NCI-H2107 (cell line): Measurements from ENCODE around the gene EIF2B2.
"Not testable (repeated sequence)": the region's sequence is repeated elsewhere in the genome, so short reads cannot be mapped to it uniquely, and the experiment has no call there.

Experiments
- DNase-seq: peaks from one replicate; lab custom pipeline; 2025; lab: John Stamatoyannopoulos, UW

The EIF2B2 gene

DNA sequence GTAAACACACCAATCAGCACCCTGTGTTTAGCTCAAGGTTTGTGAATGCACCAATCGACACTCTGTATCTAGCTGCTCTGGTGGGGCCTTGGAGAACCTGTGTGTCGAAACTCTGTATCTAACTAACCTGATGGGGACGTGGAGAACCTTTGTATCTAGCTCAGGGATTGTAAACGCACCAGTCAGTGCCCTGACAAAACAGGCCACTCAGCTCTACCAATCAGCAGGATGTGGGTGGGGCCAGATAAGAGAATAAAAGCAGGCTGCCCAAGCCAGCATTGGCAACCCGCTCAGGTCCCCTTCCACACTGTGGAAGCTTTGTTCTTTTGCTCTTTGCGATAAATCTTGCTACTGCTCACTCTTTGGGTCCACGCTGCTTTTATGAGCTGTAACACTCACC is 6.9 kb upstream of the EIF2B2 start:
- not testable (repeated sequence) for DNase-seq

DNA sequence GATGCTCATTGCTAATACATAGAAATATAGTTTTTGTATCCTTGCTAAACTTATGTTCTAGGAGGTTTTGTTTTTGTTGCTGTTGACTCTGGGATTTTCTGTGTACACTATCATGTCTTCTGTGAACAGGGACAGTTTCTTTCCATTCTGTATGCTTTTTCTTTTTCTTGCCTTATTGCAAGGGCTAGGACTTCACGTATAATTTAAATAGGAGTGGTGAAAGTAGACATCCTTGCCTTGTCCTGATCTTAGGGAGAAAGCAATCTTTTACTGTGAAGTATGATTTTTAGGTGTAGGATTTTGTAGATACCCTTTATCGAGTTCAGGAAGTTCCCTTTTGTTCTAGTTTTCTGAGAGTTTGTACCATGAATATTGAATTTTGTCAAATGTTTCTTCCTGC is 1.5 kb upstream of the EIF2B2 start:
- no peak for DNase-seq

DNA sequence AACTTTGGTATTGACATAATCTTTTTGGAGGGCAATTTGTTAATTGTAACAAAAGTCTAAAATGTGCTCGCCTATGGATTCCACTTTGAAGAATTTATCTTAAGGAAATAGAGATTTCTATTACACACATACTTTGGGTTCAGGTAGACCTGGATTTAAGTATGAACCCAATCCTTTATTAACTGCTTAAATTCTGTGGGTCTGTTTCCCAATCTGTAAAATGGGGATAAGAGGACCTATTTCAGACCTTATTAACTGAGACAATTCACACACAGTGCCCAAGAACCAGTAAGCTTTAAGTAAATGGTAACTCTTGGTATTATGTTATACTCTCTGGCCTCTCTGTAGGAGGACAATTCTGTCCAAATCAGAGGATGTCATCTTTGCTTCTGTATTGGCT is 822 bp upstream of the EIF2B2 start:
- no peak for DNase-seq

DNA sequence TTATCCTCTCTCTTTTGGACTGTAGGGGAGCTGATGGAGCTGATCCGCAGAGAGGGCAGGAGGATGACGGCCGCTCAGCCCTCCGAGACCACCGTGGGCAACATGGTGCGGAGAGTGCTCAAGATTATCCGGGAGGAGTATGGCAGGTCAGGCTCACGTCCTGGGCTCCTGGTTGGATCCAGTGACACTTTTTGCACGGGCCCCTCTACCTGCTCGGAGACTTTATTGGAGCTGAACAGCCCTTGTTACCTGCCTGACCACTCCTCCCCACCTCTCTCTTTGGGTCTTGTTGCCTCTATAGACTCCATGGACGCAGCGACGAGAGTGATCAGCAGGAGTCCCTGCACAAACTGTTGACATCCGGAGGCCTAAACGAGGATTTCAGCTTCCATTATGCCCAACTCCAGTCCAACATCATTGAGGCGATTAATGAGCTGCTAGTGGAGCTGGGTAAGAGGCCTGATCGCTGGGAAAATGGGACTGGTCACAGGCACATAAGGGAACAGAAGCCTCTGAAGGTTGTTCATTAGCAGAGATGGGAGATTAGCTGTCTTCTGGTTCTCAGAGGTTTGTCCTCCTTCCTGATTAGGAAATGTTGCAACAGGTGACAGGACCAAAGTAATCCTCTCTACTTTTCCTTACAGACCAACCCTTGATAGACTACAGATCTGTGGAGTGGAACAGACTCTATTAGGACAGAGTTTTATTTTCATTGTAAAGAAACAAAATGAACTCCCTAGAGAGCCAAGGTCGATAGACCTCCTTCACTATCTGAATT is 718 bp downstream of the EIF2B2 start:
- DNase-seq: no peak

DNA sequence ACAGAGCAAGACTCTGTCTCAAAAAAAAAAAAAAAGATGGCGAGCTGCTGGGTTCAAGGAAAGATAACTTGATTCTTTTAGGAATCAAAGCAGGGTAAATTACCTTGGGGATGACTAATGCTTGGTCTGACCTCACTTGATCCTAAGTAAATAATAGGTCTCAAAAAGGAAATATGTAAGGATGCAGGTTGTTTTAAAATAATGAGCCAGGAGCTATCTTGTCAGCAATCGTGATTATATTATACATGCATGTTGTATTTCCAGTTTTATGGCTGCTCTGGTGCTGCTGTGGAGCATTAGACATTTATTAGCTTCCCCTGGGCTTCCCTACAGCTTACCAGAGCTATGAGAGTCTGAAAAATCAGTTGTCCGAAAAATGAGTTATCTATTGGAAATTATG is 2.6 kb downstream of the EIF2B2 start:
- no peak for DNase-seq

DNA sequence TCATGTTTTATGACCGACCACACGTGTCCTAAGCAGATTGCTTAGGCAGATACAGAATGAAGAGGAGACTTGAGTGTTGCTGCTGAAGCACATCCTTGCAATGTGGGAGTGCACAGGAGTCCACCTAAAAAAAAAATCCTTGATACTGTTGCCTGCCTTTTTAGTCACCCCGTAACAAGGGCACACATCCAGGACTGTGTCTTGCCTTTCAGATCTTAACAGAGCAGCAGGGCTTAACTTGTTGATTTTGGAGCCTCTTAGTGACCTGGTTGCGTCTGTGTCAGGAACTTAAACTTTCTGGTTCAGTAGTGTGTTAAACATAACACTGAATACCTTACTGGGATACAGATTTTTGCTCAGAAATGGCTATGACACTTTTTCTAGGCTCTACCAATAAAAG is 6.5 kb downstream of the EIF2B2 start:
- DNase-seq: no peak

DNA sequence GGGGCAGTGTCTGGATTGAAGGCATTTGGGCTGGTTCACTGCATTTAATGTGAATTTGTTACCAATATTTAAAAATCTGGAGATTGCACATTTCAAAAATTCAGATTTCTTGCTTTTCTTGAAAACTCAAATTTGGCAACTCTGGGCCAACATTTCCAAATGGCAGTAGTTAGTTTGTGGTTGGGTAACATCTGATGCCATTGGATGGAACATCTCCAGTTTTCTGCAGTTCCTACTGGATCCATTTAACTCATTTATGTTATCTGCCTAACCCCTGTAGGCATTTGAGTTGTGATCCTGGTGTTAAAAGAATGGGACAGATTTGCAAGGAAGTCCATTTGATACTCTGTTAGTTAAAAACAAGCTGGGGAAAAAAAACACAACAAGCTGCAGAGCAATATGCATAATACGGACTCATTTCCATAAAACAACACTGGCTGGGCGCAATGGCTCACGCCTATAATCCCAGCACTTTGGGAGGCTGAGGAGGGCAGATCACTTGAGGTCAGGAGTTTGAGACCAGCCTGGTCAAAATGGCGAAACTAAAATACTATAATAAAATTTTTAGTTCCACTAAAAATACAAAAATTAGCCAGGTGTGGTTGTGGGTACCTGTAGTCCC is 7.9 kb downstream of the EIF2B2 start:
- DNase-seq: no peak

DNA sequence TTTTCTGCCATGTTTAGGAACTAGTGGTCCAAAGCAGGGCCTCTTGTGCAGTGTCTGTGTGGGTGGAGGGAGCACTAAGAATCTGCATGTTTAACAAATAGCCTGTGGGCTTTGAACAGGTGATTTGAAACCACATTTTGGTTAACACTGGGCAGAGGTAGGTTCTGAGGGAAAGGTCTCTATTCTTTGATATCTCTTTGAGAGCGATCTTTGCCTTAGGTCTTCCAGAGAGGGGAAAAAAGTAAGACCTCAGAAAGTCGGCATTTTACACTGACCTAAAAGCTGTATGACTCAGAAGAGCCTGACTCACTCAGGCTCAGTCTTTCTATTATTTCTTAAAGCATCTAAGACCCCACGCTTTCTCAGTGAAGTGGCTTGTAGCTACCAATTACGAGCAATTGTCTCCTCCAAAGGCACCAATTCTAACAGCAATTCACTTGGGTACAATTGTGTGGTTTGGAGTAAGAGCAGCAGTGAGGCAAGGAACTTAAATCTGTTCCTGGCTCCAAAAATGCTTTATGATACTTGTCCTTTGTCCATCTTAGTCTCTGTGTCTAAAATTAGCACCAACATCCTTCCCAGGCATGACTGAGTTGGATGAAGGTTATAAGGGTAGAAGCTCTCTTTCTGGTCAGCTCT is 8.8 kb downstream of the EIF2B2 start:
- DNase-seq: no peak

DNA sequence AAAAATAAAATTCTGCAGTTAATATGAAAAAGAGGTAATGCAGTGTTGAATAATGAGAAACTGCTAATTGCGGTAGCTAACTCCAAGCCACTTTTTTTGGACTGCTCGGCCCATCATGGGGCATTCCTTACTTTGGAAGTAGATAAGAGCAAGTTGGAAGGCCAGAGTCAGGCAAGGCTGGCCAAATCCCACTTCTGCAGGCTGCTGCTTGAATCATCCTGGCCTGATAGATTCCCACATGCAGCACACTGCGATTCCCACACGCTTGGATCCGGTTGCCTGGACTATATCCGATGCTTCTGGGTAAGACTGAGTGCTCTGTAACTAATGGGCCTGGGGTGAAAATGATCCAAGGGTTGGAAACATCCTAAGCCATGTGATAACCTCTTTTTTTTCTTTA is 10.6 kb downstream of the EIF2B2 start:
- no peak for DNase-seq

DNA sequence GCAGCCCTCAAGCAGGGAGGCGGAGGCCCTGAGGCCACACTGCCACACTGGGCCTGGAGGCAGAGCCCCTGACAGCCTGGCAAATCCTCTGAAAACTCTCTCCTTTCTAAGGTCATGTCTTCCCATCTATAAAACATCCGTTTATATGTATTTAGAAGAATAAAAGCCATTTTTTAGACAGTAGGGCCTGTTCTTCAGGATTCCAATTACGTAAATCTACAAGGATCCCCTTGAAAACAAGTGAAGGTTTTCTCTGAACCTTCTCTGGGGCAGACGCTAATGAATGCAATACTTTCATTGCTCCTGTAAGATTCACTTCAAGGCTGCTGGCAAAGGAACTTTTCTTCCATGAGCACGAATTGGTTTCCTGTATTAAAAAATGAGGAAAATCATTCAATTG is 12.8 kb downstream of the EIF2B2 start:
- no peak for DNase-seq

DNA sequence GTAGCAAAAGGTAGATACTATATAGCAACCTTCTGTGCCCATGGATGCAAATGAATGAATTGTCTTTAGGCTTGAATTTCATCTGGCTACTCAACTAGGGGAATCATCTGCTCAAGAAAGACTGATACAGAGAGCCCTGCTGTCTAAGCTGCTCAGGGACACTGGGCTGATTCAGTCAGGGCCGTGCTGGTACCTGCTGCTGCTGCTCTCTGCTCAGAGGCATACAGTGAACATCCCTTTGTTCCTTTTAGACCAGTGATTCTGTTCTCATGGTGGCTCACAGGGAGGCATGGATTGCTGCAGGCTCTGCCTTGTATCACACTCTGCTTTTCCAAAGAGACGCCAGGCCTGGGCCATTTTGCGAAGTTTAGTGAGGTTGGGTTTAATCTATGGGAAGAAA is 14.1 kb downstream of the EIF2B2 start:
- DNase-seq: no peak

DNA sequence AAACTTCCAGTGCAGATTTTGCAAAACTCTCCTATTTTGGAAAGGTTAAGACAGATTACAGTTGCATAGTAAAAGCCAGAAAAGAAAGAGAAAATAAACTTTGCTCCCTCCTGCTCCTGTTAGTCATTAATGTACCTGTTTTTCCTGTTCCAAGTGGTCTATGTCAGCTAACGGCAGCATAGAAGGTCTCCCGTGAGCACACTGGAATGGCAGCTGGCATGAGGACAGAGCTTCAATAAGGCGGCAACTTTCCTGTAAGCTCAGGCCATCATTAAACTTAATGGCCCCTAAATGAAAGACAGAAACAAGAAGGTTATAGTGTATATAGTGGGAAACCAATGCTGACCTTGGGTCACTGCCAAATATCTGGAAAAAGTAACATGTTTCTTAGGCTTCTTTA is 16.0 kb downstream of the EIF2B2 start:
- no peak for DNase-seq

DNA sequence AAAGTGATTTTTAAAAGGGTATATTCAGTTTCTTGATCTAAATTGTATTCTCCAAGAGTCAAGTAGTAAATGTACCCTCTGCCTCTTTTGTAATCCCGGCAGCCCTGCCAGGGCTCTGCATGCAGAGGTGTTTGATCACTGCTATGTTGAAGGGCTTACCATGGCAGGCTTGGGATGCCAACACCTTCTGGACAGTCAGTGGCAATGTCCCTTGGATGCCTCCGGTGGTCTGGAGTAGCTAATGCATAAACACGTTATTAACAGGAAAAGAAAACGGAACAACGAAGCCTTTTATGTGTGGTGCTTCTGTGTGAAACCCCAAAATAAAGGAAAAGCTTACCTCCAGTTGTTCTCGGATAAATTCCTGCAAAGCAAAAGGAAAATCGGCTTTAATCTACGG is 19.9 kb downstream of the EIF2B2 start:
- no peak for DNase-seq

DNA sequence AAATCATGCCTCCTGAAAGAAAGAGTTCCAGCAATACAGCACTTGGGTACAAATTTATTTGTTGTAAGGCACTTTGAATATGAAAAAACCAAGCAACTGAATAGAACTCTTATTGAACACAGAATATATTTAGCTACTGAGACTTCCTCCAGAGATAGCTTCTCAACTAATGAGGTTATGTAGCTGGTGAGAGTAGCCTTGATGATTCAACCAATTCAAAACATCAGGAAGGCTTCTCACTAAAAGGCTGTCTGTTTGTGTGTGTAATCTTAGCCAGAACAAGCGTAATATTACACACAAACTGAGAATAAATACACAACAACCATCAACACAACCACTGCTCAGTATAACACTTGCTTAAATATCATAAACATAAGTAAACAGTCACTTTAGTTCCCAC is 20.4 kb downstream of the EIF2B2 start:
- DNase-seq: no peak

DNA sequence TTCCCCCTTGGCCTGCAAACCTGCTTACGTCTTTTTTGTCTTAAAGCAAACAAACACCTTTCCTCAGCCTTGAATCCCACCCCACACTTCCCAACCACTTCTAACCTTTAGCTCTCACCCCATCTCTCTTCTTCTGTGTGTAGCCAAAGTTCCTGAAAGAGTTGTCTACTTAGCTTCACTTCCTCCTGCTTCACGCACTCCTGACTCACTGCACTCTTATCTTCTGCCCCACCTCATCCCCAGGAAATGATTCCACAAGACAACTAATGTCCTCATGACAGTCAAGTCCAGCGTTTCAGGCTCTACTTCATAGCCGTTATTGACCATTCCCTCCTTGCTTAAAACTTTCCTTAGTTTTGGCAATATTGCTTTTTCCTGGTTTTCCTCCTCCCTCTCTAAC is 22.4 kb downstream of the EIF2B2 start:
- no peak for DNase-seq

DNA sequence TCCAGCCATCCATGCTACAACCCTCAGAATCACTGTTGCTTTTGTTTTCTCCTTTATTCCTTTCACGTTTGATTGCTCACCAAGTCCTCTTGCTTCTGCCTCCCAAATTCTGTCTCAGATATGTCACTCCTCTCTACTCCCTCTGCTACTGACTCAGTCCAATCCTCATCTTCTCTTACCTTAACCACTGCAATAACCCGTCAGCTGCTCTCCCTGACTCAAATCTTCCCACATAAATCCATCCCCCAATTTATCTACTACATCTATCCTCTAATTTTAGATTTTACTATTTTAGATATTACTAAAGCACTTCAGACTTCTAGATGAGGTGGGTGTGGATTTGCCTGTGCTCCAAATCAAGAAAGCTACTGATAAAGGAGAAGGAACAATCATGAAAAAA is 23.2 kb downstream of the EIF2B2 start:
- DNase-seq: no peak

DNA sequence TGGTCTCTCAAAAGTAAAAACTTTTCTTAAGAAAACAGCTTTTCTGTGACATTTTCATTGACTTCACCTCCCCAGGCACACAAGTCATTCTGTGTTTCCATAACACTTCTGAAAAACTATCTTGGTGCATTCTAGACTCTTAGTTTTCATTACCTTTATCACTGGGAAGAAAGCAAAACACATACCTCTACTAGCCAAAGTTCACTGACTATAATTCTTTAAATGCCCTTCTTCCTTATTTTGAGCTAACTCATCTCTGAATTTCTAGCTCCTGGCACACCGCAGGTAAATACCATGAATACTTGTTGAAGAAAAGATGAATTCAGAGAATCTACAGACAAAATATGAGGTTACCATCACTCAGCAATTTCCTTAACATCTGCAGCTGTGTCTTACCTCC is 27.4 kb downstream of the EIF2B2 start:
- DNase-seq: no peak

DNA sequence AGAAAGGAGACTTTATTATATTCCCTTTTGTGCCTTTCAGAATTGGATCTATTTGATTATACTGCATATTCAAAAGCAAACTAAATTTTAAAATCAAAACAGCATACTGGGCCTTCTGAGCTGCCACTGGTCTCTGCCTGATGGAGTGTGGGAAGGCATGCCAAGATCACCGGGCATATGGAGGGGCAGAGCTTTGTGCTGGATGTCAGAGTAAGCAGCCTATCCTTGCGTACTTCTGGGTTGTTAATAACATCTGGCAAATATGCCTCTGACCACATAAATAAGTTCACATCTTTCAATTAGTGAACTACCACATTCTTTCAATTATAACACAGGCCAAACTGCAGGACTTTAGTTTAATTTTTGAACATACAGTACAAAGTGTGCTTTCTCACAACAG is 30.2 kb downstream of the EIF2B2 start:
- no peak for DNase-seq

DNA sequence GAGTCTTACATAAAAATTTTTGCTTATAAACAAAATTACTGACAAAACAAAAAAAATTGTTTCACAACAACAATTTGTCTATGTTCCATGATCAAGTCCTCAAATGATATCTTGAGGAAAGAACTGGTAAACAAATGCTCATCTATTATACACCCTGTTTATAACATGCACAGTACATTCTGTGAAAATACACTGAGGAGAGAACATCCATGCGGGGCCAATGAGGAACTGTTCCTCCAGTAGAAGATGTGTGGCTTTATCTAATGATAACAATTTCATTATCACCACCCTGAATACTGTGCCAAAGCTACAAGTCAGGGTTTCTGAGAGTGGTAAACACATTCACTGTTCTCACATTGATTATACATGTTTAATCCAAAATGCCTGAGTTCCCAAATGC is 37.8 kb downstream of the EIF2B2 start:
- no peak for DNase-seq

DNA sequence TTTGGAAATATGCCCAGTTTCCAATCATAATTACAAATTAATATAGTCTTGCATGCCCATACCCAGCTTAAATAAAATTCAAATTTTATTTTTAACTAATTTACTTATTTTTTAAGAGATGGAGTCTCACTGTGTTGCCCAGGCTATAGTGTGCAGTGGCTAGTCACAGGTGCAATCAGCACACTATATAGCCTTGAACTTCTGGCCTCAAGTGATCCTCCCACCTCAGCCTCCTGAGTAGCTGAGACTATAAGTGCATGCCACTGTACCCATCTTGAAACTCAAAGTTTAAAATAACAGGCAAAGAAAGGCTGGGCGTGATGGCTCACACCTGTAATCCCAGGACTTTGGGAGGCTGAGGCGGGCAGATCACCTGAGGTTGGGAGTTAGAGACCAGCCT is 38.2 kb downstream of the EIF2B2 start:
- no peak for DNase-seq

DNA sequence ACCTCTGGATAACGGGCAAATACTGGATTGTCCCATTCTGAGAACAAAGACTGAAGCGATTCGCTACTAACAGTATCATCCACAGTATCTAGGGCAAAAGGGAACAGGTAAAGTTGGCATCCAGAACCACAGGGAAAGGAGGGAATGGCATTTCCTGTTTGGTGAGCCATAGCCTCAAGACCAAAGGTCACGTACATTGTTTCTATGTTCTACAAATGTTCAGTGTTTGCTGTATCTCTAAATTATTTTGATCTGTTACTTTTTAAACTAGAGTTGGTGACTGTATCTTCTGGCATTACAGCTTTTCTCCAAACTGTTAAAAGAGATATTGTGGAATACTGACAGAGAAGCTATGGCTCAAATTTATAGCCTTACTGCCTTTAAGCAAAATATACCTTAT is 38.9 kb downstream of the EIF2B2 start:
- DNase-seq: no peak

DNA sequence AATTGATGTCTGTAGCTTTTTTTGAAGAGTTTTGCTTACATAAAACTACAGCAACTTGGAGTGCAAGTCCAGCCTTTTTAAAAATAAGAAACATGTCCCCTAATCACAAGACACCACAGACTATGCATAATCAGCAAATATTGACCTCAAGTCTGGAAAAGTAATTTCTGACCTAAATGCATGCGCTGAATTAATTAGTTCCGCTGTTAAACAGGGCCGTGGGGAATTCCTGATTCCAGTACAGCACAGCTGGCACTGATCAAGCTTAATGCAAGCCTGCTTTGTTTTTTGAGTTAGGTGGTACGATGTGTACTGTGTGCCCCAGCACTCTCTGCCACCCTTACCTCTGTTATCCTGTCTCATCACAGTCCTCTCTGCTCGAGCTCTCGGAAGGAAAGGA is 39.3 kb downstream of the EIF2B2 start:
- DNase-seq: no peak

DNA sequence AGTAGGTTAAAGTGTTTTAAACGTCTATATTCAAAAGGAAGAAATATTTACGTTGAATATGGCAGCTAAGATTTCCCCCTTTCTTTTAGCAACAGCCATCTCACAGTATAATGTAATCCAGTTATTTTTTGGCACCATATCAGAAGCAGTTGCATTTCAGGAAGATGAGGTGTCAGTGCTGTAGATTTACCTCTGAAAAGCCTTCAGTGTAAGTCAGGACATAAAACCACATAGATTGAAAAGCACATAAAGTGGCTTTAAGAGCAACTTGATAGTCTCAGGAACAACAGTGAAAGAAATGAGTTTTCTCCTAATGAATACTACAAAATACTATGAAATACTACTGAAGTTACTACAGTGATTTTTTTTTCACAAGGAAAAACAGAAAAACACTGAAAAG is 41.6 kb downstream of the EIF2B2 start:
- DNase-seq: no peak

DNA sequence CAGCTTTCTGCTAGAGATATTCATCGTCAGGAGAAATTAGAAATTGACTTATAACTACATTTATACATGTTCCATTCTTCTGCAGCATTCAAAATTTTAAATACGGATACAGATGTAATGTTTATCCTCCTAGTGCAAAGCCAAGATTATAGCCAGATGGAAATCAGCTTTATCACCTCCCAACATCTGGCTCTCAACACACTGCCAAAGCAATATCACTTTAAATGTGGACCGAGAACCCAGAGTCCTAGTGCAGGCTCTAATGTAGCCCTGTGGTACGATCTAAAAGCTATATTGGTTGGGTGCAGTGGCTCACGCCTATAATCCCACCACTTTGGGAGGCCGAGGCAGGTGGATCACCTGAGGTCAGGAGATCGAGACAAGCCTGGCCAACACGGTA is 42.0 kb downstream of the EIF2B2 start:
- DNase-seq: no peak
